OCI-LY3 (cell line): ENCODE measurements around the gene PLPPR2.
"Not testable (repeated sequence)": the region's sequence is repeated elsewhere in the genome, so short reads cannot be mapped to it uniquely, and the experiment has no call there.

Experiments
- H2AFZ ChIP-seq: fragments of 200-600, 300-600 bp; shearing (Covaris generic); 2 replicates; pipeline ENCODE4 v1.6.0; 2014; ENCODE audit warnings: antibody characterized with exemption, low read depth, low read length
- H3K27ac ChIP-seq: fragments of 200-600, 300-600 bp; sonication (generic); 2 replicates; pipeline ENCODE4 v1.5.1; 2014; ENCODE audit warnings: mild to moderate bottlenecking, low read length, moderate library complexity, mixed read lengths
- H3K27me3 ChIP-seq: fragments of 200-600, 300-600 bp; sonication (generic); 2 replicates; pipeline ENCODE4 v1.6.1; 2014; ENCODE audit warnings: low read depth, low read length, mixed read lengths
- H3K36me3 ChIP-seq: fragments of 200-600, 300-600 bp; sonication (generic); replicated peaks from 2 replicates; pipeline ENCODE3; 2014; ENCODE audit warnings: low read depth, low read length, mixed read lengths
- H3K4me1 ChIP-seq: fragments of 300-600, 200-600 bp; sonication (generic); 2 replicates; pipeline ENCODE4 v1.6.1; 2014; ENCODE audit warnings: low read length, mixed read lengths
- H3K4me2 ChIP-seq: fragments of 200-600, 300-600 bp; sonication (generic); 2 replicates; pipeline ENCODE4 v1.6.1; 2014; ENCODE audit warnings: low read length, mixed read lengths
- H3K4me3 ChIP-seq: fragments of 300-600, 200-600 bp; sonication (generic); 2 replicates; pipeline ENCODE4 v1.5.1; 2014; ENCODE audit warnings: antibody characterized with exemption, mild to moderate bottlenecking, low read length, moderate library complexity
- H3K79me2 ChIP-seq: fragments of 300-600, 200-600 bp; shearing (Covaris generic); 2 replicates; pipeline ENCODE4 v1.6.1; 2014; ENCODE audit warnings: mild to moderate bottlenecking, low read length, mixed read lengths
- H3K9ac ChIP-seq: fragments of 300-600, 200-600 bp; shearing (Covaris generic); 2 replicates; pipeline ENCODE4 v1.6.0; 2014; ENCODE audit warnings: mild to moderate bottlenecking, low read length, moderate library complexity
- H3K9me3 ChIP-seq: fragments of 200-600, 300-600 bp; shearing (Covaris generic); 2 replicates; pipeline ENCODE4 v1.6.1; 2014; ENCODE audit warnings: low read length, mixed read lengths; ENCODE audit not compliant: insufficient read depth
- H4K20me1 ChIP-seq: fragments of 200-600, 300-600 bp; sonication (generic); 2 replicates; pipeline ENCODE4 v1.6.1; 2016; ENCODE audit warnings: low read length, mixed read lengths; ENCODE audit not compliant: insufficient read depth
- EZH2phosphoT487 ChIP-seq: fragments of 200-600 bp; shearing (Covaris generic); IDR thresholded peaks from 2 replicates; pipeline ENCODE4 v1.6.1; 2018; ENCODE audit warnings: antibody characterized with exemption, mixed run types, low read depth
- TF ChIP-seq, protein P1 (sequence below): fragments of 200-600, 300-600 bp; sonication (generic); IDR thresholded peaks from 2 replicates; pipeline ENCODE4 v1.5.1; 2014; ENCODE audit warnings: antibody characterized with exemption, low read length, low read depth

The PLPPR2 gene

GRCh38 chr19:11339254-11340098, 15.8 kb upstream of the PLPPR2 start, which contains the start of gene RAB3D:
RAB3D (minus strand) TSS chr19:11339657; CDS start chr19:11337399, 2,258 bp downstream.
- Histone ChIP-seq H3K9ac (peak within 1 kb of the TSS; percentile 74), H4K20me1 (no peaks in the 10 kb centered on the region), H2AFZ (peak within 1 kb of the TSS; percentile 72)

DNA sequence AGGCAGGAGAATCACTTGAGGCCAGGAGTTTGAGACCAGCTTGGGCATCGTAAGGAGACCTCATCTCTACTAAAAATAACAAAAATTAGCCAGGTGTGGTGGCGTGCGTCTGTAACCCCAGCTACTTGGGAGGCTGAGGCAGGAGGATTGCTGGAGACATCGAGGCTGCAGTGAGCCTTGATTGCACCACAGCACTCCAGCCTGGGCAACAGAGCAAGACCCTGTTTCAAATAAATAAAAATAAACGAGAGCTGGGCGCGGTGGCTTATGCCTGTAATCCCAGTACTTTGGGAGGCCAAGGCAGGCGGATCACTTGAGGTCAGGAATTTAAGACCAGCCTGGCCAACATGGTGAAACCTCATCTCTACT, 15.1 kb upstream of the PLPPR2 start:
- H3K9me3 ChIP-seq, H3K4me1 ChIP-seq, H4K20me1 ChIP-seq, H3K79me2 ChIP-seq, H3K27me3 ChIP-seq, H3K27ac ChIP-seq: not testable (repeated sequence)
- H3K36me3 ChIP-seq = peaks cover 12% of the 10 kb centered on the region
- peak overlapping the region; percentile 76 for H3K4me2 ChIP-seq
- H3K4me3 ChIP-seq = peak overlapping the region; percentile 82
- H2AFZ ChIP-seq = peak overlapping the region; percentile 72
- H3K9ac ChIP-seq = peak overlapping the region; percentile 21; the same call in 1 of the 2 replicates

More at GRCh38 chr19:11339254-11340098, 15.8 kb upstream of the PLPPR2 start, which contains the start of gene RAB3D:
- Histone ChIP-seq H3K9me3 (no peaks in the 10 kb centered on the region), H3K4me2 (peak within 1 kb of the TSS; percentile 76), H3K79me2 (no peaks in the 10 kb centered on the region), H3K4me3 (peak within 1 kb of the TSS; percentile 82), H3K27ac (no peak within 1 kb of the TSS), H3K36me3 (peaks cover 14% of the 10 kb centered on the region), H3K4me1 (peaks cover 3% of the 10 kb centered on the region), H3K27me3 (no peaks in the 10 kb centered on the region)
- TF ChIP-seq EZH2phosphoT487 = no peak
- TF ChIP-seq, protein P1, sequence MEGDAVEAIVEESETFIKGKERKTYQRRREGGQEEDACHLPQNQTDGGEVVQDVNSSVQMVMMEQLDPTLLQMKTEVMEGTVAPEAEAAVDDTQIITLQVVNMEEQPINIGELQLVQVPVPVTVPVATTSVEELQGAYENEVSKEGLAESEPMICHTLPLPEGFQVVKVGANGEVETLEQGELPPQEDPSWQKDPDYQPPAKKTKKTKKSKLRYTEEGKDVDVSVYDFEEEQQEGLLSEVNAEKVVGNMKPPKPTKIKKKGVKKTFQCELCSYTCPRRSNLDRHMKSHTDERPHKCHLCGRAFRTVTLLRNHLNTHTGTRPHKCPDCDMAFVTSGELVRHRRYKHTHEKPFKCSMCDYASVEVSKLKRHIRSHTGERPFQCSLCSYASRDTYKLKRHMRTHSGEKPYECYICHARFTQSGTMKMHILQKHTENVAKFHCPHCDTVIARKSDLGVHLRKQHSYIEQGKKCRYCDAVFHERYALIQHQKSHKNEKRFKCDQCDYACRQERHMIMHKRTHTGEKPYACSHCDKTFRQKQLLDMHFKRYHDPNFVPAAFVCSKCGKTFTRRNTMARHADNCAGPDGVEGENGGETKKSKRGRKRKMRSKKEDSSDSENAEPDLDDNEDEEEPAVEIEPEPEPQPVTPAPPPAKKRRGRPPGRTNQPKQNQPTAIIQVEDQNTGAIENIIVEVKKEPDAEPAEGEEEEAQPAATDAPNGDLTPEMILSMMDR = no peak

- TF ChIP-seq, protein P1 = no peak
- TF ChIP-seq EZH2phosphoT487 = no peak
- H3K4me2 ChIP-seq = no peak overlapping the region
- no peaks in the 10 kb centered on the region for H3K9me3 ChIP-seq
- no peak overlapping the region for H3K27ac ChIP-seq
- H3K4me1 ChIP-seq = peaks cover 13% of the 10 kb centered on the region
- no peaks in the 10 kb centered on the region for H4K20me1 ChIP-seq
- H3K79me2 ChIP-seq = peaks cover 11% of the 10 kb centered on the region
- no peak overlapping the region for H3K9ac ChIP-seq
- peaks cover 7% of the 10 kb centered on the region for H3K36me3 ChIP-seq
- no peaks in the 10 kb centered on the region for H3K27me3 ChIP-seq
- H3K4me3 ChIP-seq = no peak overlapping the region
- H2AFZ ChIP-seq = no peak overlapping the region
These were observed 12.8 kb upstream of the PLPPR2 start for GRCh38 chr19:11342429-11342828.

DNA sequence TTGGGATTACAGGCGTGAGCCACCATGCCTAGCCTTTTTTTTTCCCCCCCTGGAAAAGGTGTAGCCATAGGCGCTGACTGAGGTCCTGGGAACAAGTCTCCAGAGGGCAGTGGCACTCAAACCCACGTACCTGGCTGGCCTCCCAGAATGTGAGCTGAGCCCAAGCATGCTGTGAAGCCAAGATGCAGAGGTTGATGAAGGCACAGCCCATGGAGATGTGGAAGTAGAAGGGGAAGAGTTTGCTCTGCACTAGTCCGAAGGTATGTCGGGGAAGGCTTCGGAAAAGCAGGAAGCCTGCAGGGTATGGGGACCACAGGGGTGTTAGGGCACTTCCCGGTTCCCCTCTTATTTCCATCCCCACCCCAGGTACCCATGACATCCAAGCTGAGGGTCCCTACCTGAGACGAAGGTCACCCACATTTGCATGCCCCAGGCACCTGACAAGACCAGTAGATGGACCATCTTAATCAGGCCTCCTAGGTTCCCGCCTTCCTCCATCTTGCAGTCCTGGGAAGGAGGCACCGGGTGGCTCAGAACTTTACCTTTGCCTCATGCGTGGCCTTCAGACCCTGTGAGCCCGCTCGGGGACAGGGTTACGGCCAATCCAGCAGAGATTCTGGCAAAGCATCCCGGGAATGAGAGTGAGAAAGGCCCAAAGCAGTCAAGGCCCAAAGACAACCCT, 10.0 kb upstream of the PLPPR2 start:
- Histone ChIP-seq H3K9ac (peak overlapping the region; percentile 93), H3K27me3 (no peaks in the 10 kb centered on the region), H3K36me3 (peaks cover 7% of the 10 kb centered on the region), H3K27ac (no peak overlapping the region), H3K79me2 (peaks cover 11% of the 10 kb centered on the region), H3K9me3 (0 out of 2 replicates have a peak, but pooled peaks cover 3% of the 10 kb centered on the region), H4K20me1 (no peaks in the 10 kb centered on the region), H3K4me2 (peak overlapping the region; percentile 81), H3K4me1 (peaks cover 9% of the 10 kb centered on the region), H3K4me3 (peak overlapping the region; percentile 90), H2AFZ (no peak overlapping the region)
- no peak for TF ChIP-seq EZH2phosphoT487
- TF ChIP-seq, protein P1 = no peak
